ENCODE data around the gene HS3ST4.

- TF ChIP-seq CTCF (IDR thresholded peaks at IDR 0.05) (no peak), POLR2A (IDR thresholded peaks at IDR 0.05) (no peak)
These were observed 466.5 kb downstream of the HS3ST4 start for GRCh38 chr16:26158142-26158759.
